Hippocampal formation (tissue), 2 donors: Measurements from ENCODE around the gene ELP4.
"Not testable (repeated sequence)": the region's sequence is repeated elsewhere in the genome, so short reads cannot be mapped to it uniquely, and the experiment has no call there.

ENCODE experiments used
- DNase-seq, 2 donors: peaks; one replicate each; lab custom pipeline; 2025; lab: John Stamatoyannopoulos, UW

The ELP4 gene

GRCh38 chr11:31555938-31556337, 46.4 kb downstream of the ELP4 start:
- no peak for DNase-seq

DNA sequence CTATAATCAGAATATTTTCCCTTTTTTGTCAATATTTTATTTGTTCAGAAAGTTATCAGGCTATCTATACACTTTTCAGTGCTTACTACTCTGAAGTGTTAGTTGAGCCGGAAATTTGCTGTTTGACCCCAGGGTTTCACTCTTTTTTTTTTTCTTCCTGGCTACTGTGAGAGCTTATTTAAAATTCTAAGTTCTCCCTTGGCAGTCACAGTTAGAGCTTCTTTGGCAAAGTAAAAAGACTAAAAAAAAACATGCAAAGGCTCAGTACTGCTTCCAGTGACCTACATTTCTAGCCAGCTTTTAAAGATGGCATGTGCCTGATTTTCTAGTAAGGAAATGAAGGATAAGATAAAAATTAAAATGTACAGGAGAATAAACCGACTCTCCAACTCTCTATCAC, 48.4 kb downstream of the ELP4 start:
- DNase-seq = peak in 1 of 2 donors; percentile 62

GRCh38 chr11:31560842-31561476, 51.4 kb downstream of the ELP4 start:
- DNase-seq = no peak

DNA sequence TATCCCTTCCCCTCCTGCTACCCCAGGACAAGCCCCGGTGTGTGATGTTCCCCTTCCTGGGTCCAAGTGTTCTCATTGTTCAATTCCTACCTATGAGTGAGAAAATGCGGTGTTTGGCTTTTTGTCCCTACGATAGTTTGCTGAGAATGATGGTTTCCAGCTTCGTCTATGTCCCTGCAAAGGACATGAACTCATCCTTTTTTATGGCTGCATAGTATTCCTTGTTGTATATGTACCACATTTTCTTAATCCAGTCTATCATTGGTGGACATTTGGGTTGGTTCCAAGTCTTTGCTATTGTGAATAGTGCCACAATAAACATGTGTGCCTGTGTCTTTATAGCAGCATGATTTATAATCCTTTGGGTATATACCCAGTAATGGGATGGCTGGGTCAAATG, 55.0 kb downstream of the ELP4 start:
- not testable (repeated sequence) for DNase-seq

GRCh38 chr11:31574133-31574532, 64.6 kb downstream of the ELP4 start:
- not testable (repeated sequence) for DNase-seq

DNA sequence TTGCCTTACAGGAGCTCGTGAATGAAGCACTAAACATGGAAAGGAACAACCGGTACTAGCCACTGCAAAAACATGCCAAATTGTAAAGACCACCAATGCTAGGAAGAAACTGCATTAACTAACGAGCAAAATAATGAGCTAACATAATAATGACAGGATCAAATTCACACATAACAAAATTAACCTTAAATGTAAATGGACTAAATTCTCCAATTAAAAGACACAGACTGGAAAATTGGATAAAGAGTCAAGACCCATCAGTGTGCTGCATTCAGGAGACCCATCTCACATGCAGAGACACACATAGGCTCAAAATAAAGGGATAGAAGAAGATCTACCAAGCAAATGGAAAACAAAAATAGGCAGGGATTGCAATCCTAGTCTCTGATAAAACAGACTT, 66.2 kb downstream of the ELP4 start:
- not testable (repeated sequence) for DNase-seq

DNA sequence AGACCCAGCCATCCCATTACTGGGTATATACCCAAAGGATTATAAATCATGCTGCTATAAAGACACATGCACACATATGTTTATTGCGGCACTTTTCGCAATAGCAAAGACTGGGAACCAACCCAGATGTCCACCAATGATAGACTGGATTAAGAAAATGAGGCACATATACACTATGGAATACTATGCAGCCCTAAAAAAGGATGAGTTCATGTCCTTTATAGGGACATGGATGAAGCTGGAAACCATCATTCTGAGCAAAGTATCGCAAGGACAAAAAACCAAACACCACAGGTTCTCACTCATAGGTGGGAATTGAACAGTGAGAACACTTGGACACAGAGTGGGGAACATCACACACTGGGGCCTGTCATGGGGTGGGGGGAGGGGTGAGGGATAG, 69.8 kb downstream of the ELP4 start:
- DNase-seq = not testable (repeated sequence)

GRCh38 chr11:31582697-31583096, 73.1 kb downstream of the ELP4 start:
- DNase-seq = no peak

DNA sequence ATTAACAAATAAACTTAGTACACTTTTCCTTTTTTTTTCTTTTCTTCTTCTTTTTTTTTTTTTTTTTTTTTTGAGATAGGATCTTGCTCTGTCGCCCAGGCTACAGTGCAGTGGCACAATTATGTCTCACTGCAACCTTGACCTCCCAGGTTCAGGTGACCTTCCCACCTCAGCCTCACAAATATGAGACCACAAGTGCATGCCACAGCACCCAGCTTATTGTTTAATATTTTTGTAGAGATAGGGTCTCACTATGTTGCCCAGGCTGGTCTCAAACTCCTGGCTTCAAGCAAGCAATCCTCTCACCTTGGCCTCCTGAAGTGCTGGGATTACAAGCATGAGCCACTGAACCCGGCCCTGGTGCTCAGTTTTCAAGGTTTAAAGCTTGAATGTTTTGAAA, 88.9 kb downstream of the ELP4 start:
- DNase-seq = no peak

DNA sequence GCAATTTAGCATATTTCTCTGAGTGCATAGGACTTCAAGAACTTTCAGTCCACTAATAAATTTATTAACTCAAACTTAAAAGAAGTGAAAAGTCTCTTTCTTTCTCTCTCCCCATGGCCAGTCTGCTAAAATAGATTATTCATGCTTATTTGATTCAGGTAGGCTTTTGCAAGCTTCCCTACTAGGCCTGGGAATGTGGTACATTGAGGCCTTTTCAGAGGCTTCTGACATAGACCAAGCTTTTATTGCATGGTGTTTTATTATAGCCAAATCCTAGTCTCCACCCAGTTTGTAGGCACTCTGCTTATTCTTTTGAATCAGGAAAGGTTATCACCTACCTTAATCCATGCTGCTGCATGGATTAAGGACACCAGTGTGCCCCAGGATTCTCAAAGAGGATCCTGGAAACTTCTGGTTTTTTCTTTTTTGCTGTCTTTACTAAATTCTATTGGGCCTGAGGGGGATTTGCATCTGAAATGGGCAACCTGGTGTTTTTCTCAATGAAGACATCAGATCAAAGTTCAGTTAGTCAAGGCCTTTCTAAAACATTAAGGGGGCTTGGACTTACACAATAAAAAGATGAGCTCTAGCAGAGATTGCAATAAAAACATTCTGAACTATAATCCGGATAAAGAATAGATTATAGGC, 92.2 kb downstream of the ELP4 start:
- DNase-seq = no peak

DNA sequence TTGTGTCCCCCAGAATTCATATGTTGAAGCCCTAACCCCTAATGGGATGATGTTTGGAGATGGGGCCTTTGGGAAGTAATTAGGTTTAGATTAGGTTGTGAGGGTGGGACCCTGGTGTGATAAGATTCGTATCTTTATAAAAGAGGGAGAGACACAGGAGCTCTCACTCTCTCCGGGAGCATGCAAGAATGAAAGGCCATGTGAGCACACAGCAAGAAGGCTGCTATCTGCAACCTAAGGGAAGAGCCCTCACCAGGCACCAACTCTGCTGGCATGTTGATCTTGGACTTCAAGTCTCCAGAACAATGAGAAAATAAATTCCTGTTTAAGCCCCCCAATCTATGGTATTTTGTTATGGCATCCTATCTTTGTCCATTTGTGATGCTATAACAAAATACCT, 97.3 kb downstream of the ELP4 start:
- DNase-seq = no peak

GRCh38 chr11:31607914-31608313, 98.3 kb downstream of the ELP4 start:
- no peak for DNase-seq

GRCh38 chr11:31608995-31609394, 99.4 kb downstream of the ELP4 start:
- no peak for DNase-seq

- DNase-seq = no peak
Measured at GRCh38 chr11:31610544-31610943, 101.0 kb downstream of the ELP4 start.

DNA sequence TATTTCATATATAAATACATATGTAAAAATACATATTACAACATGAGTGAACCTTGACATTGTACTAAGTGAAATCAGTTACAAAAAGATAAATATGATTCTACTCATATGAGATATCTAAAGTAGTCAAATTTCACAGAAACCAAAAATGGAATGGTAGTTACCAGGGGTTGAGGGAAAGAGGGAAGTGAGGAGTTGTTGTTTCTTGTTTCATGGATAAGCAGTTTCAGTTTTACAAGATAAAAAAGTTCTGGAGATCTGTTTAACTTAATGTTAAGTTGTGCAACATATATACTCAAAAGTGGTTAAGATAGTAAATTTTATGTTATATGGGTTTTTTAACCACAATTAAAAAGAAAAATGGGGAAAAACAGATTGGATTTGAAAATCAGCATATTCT, 107.7 kb downstream of the ELP4 start:
- no peak for DNase-seq

DNA sequence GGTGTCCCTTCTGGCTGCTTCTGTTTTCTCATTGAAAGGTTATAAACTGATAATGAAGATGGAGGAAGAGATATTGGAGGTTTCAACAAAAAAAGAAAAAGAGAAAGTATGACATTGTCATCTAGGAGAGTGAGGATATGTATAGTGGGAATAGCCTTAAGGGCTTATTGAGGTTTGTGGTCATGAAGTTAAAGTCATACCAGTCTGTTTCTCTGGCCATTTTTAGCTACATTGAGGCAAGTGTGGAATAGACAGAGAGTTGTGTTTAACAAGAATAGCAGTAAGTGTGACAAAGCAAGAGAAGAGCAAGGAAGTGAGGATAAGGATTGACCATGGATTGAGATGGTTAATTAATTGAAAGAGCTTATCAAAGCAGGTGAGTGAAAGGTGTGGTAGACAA, 110.4 kb downstream of the ELP4 start:
- no peak for DNase-seq

DNA sequence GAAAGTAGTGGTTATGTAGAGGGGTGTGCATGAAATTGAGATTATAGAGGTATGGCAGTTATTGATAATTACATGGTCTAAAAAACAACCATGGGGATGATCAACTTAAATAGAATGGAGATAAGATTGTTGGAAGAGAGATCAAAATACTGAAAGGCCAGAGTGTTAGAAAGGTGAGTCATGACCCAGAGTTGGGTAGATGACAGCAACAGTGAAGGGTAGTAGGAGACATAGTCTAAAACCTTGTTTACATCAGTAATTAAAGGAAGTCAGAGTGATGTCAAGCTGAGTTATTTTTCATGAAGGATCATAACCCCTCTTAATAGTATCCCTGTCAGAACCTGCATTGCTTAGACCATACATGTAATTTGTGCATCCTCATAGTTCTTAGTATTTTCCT, 110.9 kb downstream of the ELP4 start:
- no peak for DNase-seq

DNA sequence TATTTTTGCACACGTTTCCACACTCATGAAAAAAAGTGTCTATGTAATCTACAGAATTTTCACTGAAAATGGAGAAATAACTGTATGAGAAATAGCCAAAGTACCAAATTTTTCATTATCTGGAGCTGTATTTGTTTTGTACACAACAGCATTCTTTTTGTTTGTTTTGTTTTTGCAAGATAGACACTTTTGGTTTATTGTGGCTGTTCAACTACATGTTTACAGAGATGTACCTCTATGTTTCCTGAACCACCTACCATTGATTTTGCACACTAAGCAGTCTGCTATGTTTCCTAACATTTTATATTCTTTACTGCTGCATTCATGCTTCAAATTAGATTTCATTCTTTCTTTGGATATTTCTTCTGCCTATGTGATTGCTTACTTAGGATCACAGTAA, 116.3 kb downstream of the ELP4 start:
- DNase-seq = no peak

DNA sequence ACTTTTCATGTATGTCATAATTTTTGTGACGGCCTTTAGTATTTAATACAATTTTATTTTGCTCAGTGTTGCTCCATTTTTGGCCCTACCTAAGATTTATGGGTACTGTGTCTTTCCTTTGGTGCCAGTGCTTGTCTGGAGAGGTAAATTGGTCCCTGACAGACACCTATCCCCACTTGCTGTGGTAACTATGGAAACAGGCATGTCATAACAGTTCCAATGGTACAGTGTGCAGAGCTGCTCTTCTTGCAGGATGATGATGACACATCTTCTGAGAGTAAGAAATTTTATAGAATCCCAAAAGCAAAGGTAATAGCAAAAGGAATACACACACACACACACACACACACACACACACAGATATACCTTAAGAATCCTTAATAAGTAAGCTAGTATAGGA, 118.5 kb downstream of the ELP4 start:
- DNase-seq = no peak

- DNase-seq = no peak
Measured at GRCh38 chr11:31636983-31637382, 127.4 kb downstream of the ELP4 start.

DNA sequence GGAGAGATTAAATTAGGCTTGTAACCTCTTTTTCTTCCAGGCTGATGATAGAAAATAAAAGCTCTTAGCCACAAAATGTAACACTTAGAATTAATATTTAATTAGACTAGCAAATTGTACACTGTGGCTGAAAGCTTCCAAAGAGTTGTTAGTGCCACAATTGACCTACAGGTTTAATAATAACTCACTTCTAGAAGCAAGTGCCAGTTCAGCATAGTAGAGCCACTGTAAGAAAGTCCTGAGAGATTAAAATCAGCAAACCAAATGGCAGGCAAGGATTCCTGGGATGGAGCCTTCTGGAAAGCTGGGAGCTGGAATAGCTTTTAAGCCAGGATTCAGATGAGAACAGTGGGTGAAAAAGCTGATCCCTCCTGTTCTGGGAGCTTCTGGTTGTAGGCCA, 131.0 kb downstream of the ELP4 start:
- DNase-seq = no peak

- DNase-seq = no peak
Measured at GRCh38 chr11:31641477-31642062, 132.0 kb downstream of the ELP4 start.

- no peak for DNase-seq
Measured at GRCh38 chr11:31643857-31644256, 134.3 kb downstream of the ELP4 start.

GRCh38 chr11:31645747-31646146, 136.2 kb downstream of the ELP4 start:
- no peak for DNase-seq
